Measurements from ENCODE around the gene PPP2R5A. TPM values are rescaled to one million over a fixed set of nuclear protein-coding genes. Genes with fewer than 3 reads are reported as not detected.
A peak's percentile ranks its signal among the peaks of the same experiment; 100 is the strongest.
"Not testable (repeated sequence)": the region's sequence is repeated elsewhere in the genome, so short reads cannot be mapped to it uniquely, and the experiment has no call there.

PPP2R5A gene
- total RNA-seq, 1 donor from 2014 or later, result 88.4 TPM

DNA sequence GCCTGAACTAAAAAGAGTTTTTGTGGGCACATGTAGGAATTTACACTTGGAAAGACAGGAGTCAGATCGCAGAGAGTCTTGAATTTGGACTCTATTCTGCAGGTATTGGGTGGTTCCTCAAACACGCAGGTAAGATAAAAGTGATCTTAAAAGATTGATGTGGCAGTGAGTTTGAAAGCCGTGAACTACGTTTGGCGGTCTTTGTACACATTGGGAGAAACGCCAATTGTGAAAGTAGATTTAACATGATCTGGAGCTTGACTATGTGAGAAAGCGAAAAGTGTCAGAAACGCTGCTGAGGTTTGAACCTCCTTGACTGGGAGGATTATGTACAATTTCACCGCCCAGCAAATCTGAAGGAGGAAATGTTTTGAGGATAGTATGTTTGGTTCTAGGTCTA lies 1.5 kb upstream of the PPP2R5A start:
- no peak for ATAC-seq
- TF ChIP-seq, protein P1, sequence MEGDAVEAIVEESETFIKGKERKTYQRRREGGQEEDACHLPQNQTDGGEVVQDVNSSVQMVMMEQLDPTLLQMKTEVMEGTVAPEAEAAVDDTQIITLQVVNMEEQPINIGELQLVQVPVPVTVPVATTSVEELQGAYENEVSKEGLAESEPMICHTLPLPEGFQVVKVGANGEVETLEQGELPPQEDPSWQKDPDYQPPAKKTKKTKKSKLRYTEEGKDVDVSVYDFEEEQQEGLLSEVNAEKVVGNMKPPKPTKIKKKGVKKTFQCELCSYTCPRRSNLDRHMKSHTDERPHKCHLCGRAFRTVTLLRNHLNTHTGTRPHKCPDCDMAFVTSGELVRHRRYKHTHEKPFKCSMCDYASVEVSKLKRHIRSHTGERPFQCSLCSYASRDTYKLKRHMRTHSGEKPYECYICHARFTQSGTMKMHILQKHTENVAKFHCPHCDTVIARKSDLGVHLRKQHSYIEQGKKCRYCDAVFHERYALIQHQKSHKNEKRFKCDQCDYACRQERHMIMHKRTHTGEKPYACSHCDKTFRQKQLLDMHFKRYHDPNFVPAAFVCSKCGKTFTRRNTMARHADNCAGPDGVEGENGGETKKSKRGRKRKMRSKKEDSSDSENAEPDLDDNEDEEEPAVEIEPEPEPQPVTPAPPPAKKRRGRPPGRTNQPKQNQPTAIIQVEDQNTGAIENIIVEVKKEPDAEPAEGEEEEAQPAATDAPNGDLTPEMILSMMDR (IDR thresholded peaks at IDR 0.05), result no peak
- Histone ChIP-seq H3K4me1 (peaks cover 3% of the 10 kb centered on the region), H3K4me3 (peak overlapping the region; percentile 86), H3K27ac (peak overlapping the region; percentile 92), H3K36me3 (no peaks in the 10 kb centered on the region), H3K27me3 (no peaks in the 10 kb centered on the region), H3K9me3 (no peaks in the 10 kb centered on the region)
- no peak for DNase-seq
- intact Hi-C loops (cut with DNase I), result no loop called here

DNA sequence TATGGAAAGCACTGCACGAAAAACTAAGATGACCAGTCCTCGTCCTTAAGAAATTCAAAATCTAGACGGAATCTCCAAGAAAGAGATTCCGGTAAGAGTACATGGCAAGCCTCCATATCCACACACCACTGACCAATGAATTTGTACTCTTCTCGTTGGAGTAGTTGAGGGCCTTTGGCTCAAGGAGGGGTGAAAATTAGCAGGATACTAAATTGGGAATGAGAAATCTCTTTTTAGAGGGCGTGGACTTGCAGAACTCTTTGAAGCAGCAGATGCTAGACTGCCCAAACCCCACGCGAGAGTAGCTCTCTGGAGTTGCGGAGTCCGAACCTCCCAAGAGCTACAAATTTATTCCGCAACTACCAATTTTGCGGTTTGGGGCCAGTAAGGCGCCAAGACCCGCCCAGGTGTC lies 872 bp upstream of the PPP2R5A start:
- DNase-seq, result no peak
- Histone ChIP-seq H3K27ac (peak overlapping the region; percentile 92), H3K27me3 (no peaks in the 10 kb centered on the region), H3K36me3 (no peaks in the 10 kb centered on the region), H3K9me3 (no peaks in the 10 kb centered on the region), H3K4me3 (peak overlapping the region; percentile 86), H3K4me1 (peaks cover 4% of the 10 kb centered on the region)
- TF ChIP-seq, protein P1 (IDR thresholded peaks at IDR 0.05), result no peak
- intact Hi-C loops (cut with DNase I), result no loop called here
- ATAC-seq, result no peak

DNA sequence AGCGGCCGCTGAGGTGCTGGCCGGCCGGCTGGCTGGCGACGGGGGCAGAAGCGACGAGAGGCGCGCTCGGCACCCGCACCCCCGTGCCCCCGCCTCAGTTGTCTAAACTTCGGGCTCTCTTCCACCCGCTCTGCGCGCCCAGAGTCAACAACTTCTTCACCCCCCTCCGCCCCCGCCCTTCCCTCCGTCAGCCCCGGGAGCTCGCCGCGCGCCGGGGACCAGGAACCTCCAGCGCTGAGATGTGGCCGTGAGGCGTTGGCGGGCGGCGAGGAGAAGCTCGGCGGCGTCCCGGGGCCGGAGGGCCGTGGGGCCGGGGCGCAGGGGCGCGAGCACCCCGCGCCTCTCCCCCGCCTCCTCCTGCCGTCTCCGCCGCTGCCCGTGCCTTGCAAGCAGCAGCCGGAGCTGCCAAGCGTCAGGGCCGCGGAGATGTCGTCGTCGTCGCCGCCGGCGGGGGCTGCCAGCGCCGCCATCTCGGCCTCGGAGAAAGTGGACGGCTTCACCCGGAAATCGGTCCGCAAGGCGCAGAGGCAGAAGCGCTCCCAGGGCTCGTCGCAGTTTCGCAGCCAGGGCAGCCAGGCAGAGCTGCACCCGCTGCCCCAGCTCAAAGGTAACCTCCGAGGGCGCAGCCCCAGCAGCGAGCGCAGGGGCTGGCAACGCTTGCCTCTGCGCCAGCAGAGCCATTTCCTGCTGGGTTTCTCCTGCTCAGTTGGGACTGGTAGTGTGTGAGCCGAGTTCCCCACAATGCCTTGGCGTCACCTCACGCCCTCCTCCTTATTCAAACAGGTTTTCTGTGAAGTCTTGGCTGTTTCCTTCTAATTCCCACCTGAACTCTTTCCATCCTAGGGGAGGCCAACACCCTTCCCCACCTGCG lies 710 bp downstream of the PPP2R5A start:
- Histone ChIP-seq H3K27me3 (no peaks in the 10 kb centered on the region), H3K36me3 (no peaks in the 10 kb centered on the region), H3K4me1 (peaks cover 17% of the 10 kb centered on the region), H3K9me3 (no peaks in the 10 kb centered on the region), H3K27ac (peak overlapping the region; percentile 99), H3K4me3 (peak overlapping the region; percentile 86)
- DNase-seq (peak; percentile 92), ATAC-seq (peak; percentile 58)
- TF ChIP-seq, protein P1 (IDR thresholded peaks at IDR 0.05), result no peak
- intact Hi-C loops (cut with DNase I), result no loop called here

DNA sequence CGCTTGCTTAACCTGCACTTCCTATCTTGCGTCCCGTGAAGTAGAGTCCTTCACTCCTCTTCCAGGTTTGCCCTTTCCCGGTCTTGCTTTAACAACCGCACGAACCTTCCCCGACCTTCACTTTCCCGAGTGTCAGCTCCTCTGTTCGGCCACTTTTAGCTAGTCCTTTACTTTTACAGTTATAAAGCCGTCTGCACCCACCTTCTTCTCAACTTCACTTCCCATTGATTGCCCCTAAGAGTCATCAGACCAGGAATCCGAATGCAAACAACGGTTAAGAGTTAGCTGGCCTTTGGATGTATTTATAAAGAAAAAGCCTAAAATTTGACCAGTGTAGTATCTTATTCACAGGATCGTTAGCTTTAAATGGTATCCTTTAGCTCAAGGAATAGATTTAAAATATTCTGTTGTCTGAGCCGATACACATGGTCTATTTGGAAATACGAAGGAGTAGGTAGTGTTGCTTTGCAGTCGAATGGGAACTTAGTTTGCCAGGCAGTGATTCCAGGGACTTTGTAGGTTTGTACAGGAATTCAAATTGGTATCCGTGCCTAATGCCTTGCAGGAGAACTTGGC lies 1.4 kb downstream of the PPP2R5A start:
- DNase-seq (no peak), ATAC-seq (no peak)
- Histone ChIP-seq H3K4me3 (peak overlapping the region; percentile 86), H3K27ac (peak overlapping the region; percentile 99), H3K9me3 (no peaks in the 10 kb centered on the region), H3K4me1 (peaks cover 24% of the 10 kb centered on the region), H3K27me3 (no peaks in the 10 kb centered on the region), H3K36me3 (no peaks in the 10 kb centered on the region)
- TF ChIP-seq, protein P1 (IDR thresholded peaks at IDR 0.05), result no peak
- intact Hi-C loops (cut with DNase I), result no loop called here

DNA sequence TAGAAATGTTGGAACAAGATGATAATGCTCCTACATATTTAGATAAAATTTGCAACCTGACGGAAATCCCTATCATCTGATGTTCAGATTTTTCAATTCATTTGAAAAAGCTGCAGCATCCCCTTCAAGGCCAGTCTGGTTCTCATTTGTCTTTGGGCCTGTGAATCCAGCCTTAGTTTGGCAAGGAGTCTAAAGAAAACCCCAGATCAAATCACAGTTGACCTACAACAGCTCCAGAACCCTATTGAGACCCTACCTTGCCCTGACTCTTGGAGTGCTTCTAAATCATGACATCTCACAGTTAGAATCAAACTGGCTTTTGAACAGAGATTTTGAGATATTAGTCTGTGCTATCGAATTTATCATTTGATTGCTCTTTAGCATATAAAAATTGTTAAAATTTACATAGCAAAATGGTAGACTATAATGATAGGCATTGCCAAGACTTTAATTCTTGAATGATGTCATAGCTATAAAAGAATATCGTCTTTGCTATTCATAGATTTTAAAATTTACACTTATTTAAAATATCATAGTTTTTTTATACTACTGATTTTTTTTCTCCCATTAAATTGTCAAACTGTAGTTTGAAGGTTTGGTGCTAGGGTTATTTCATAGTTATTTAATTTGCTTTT lies 2.2 kb downstream of the PPP2R5A start:
- no peaks in the 10 kb centered on the region for H3K36me3 ChIP-seq
- intact Hi-C loops (cut with DNase I), result no loop called here
- no peaks in the 10 kb centered on the region for H3K9me3 ChIP-seq
- peaks cover 32% of the 10 kb centered on the region for H3K4me1 ChIP-seq
- H3K4me3 ChIP-seq, result peak overlapping the region; percentile 86
- ATAC-seq, result no peak
- no peak for DNase-seq
- TF ChIP-seq, protein P1 (IDR thresholded peaks at IDR 0.05), result no peak
- H3K27me3 ChIP-seq, result no peaks in the 10 kb centered on the region
- peak overlapping the region; percentile 99 for H3K27ac ChIP-seq

DNA sequence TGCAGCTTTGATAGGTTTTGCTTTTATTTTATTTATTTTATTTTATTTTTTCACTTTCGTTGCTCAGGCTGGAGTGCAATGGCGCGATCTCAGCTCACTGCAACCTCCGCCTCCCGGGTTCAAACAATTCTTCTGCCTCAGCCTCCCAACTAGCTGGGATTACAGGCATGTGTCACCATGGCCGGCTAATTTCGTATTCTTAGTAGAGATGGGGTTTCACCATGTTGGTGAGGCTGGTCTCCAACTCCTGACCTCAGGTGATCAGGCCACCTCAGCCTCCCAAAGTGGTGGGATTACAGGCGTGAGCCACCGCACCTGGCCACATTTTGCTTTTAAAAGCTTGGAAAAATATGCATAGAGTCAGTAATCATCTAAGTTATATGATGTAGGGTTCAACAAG lies 2.8 kb downstream of the PPP2R5A start:
- peaks cover 38% of the 10 kb centered on the region for H3K4me1 ChIP-seq
- H3K36me3 ChIP-seq; intact Hi-C loops (cut with DNase I); DNase-seq; H3K27me3 ChIP-seq; ATAC-seq; H3K9me3 ChIP-seq: not testable (repeated sequence)
- H3K27ac ChIP-seq, result peak overlapping the region; percentile 55
- peak overlapping the region; percentile 86 for H3K4me3 ChIP-seq
